ENCODE data around the gene ALKBH5.
A peak's percentile ranks its signal among the peaks of the same experiment; 100 is the strongest.

Gene ALKBH5

DNA sequence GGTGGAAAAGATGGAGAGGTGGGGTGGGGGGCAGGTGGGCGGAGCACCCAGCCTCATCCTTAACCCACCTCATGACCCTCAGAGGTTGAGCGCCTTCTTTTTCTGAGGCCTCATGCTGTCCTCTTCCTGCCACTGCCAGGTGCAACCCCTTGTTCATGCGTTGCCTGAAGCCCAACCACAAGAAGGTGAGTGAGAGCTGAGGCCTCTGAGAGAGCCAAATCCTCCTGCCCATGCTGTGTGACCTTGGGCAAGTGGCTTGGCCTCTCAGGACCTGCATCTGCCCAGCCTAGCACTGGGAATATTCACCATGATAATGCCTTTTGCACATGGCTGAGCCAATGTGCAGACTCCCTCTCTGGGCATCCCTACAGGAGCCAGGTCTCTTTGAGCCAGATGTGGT is 43.0 kb upstream of the ALKBH5 start:
- TF ChIP-seq, protein P1, sequence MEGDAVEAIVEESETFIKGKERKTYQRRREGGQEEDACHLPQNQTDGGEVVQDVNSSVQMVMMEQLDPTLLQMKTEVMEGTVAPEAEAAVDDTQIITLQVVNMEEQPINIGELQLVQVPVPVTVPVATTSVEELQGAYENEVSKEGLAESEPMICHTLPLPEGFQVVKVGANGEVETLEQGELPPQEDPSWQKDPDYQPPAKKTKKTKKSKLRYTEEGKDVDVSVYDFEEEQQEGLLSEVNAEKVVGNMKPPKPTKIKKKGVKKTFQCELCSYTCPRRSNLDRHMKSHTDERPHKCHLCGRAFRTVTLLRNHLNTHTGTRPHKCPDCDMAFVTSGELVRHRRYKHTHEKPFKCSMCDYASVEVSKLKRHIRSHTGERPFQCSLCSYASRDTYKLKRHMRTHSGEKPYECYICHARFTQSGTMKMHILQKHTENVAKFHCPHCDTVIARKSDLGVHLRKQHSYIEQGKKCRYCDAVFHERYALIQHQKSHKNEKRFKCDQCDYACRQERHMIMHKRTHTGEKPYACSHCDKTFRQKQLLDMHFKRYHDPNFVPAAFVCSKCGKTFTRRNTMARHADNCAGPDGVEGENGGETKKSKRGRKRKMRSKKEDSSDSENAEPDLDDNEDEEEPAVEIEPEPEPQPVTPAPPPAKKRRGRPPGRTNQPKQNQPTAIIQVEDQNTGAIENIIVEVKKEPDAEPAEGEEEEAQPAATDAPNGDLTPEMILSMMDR (conservative IDR thresholded peaks at IDR 0.05; ENCODE audit: low read length) = no peak
- no peak overlapping the region for H3K4me3 ChIP-seq (ENCODE audit: low read length)
- DNase-seq (ENCODE audit: low read depth) = no peak

- DNase-seq (ENCODE audit: low read depth) = peak; percentile 52
- TF ChIP-seq, protein P1 (conservative IDR thresholded peaks at IDR 0.05; ENCODE audit: low read length) = peak; percentile 65
- no peak overlapping the region for H3K4me3 ChIP-seq (ENCODE audit: low read length)
Observed at GRCh38 chr17:18141210-18141803, 42.3 kb upstream of the ALKBH5 start.

DNA sequence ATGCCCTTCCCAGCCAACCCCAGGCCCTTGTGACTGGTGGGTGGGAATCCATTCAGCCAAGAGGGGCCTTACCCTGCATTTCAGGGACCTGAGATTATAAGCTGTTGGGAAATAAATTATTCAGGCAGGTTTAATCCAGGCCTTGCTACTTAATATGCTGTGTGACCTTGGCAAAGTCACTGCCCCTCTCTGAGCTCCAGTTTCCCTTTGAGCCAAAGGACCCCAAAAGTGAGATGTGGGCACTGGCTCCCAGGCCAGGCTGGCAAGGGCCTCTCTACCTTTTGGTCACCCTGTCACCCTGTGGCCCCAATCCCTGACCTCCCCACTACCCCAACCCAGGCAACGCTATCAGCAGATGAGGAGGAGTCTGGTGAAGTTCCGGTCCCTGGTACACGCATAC is 41.2 kb upstream of the ALKBH5 start:
- TF ChIP-seq, protein P1 (conservative IDR thresholded peaks at IDR 0.05; ENCODE audit: low read length) = no peak
- H3K4me3 ChIP-seq (ENCODE audit: low read length) = no peak overlapping the region
- DNase-seq (ENCODE audit: low read depth) = no peak

DNA sequence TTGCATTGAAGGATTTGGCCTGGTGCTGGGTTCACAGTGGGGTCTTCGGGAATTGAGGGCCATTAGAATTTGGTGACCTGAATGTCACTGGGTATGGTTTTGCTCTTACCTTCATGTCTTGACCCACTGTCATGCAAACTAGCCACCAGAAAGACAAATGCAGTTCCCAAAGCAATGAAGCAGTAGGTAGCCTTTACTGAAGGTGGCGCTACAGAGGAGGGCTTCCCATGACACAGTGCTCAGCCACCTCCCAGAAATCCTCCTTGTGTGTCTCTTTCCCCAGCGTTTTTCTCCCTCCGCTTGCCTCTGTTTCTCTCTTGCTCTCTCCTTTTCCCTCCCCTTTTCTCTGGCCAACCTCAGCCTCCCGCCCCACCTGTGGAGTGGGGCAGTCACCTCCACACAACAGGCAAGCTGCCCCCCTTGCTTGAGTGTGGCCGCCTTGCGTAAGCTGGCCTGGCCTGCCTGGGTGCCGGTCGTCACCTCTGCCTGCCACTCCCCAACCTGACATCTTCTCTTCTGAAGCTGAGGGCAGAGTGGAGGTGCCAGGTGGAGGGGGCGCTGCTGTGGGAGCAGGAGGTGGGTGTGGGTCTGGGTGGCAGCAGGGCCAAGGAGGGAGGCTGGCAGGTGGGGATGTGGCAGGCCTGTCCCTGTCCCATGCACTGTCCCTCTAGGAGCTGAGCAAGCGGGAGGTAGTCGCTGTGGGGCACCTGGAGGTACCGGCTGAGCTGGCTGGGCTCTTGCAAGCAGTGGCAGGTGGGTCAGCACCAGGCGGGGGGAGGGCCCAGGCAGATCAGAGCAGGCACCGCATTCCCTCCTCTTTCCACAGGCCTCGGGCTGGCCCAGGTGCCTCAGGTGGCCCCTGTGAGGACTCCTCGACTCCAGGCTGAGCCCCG is 40.3 kb upstream of the ALKBH5 start:
- H3K4me3 ChIP-seq (ENCODE audit: low read length) = no peak overlapping the region
- TF ChIP-seq, protein P1 (conservative IDR thresholded peaks at IDR 0.05; ENCODE audit: low read length) = peak; percentile 45
- no peak for DNase-seq (ENCODE audit: low read depth)

DNA sequence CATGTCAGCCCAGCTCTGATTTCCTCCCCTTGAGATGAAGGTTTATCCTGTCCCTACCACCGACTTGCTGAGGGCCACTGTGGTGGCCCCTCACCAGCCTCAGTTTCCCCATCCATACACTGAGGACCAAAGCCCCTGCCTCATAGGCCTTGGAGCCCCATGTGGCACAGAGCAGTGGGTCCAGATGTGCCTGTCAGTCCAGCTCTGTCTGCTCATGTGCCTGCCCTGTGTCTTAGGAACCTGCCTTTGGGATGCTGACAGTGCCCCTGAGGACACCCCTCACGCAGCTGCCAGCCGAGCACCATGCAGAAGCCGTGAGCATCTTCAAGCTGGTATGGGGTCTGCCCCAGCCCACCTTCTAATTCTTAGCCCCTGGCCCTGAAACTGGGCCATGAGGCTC is 39.4 kb upstream of the ALKBH5 start:
- no peak for DNase-seq (ENCODE audit: low read depth)
- H3K4me3 ChIP-seq (ENCODE audit: low read length) = no peak overlapping the region
- TF ChIP-seq, protein P1 (conservative IDR thresholded peaks at IDR 0.05; ENCODE audit: low read length) = no peak

GRCh38 chr17:18144855-18145254 is 38.8 kb upstream of the ALKBH5 start:
- no peak overlapping the region for H3K4me3 ChIP-seq (ENCODE audit: low read length)
- no peak for DNase-seq (ENCODE audit: low read depth)
- TF ChIP-seq, protein P1 (conservative IDR thresholded peaks at IDR 0.05; ENCODE audit: low read length) = no peak

GRCh38 chr17:18145811-18146210 is 37.8 kb upstream of the ALKBH5 start:
- no peak for DNase-seq (ENCODE audit: low read depth)
- H3K4me3 ChIP-seq (ENCODE audit: low read length) = no peak overlapping the region
- TF ChIP-seq, protein P1 (conservative IDR thresholded peaks at IDR 0.05; ENCODE audit: low read length) = no peak
